Type B pancreatic cell (in vitro differentiated cells): ENCODE data around the gene ISG20. TPM values are rescaled to one million over a fixed set of nuclear protein-coding genes. Genes with fewer than 3 reads are reported as not detected.

Source experiments
- DNase-seq: peaks from one replicate; pipeline ENCODE4 v3.0.0; 2021; ENCODE audit warnings: mixed read lengths; ENCODE audit not compliant: unreplicated experiment; ENCODE audit errors: extremely low spot score
- H3K27ac Mint-ChIP-seq: 2 replicates; pipeline ENCODE4 v1.8.0; 2021; ENCODE audit warnings: mild to moderate bottlenecking, mixed read lengths
- H3K27me3 Mint-ChIP-seq: 2 replicates; pipeline ENCODE4 v1.8.0; 2021; ENCODE audit warnings: mixed read lengths
- H3K36me3 Mint-ChIP-seq: 2 replicates; pipeline ENCODE4 v1.8.0; 2021; ENCODE audit warnings: mixed read lengths
- H3K4me1 Mint-ChIP-seq: one replicate; pipeline ENCODE4 v1.8.0; 2021; ENCODE audit warnings: mixed read lengths; ENCODE audit not compliant: unreplicated experiment
- H3K4me3 Mint-ChIP-seq: 2 replicates; pipeline ENCODE4 v1.8.0; 2021; ENCODE audit warnings: mild to moderate bottlenecking, mixed read lengths
- H3K9me3 Mint-ChIP-seq: 2 replicates; pipeline ENCODE4 v1.8.0; 2021; ENCODE audit warnings: mixed read lengths
- CTCF ChIP-seq: fragments of 200-600 bp; sonication (generic); conservative IDR thresholded peaks from 2 replicates; pipeline ENCODE4 v1.5.0; 2021; ENCODE audit warnings: antibody characterized with exemption, mild to moderate bottlenecking
- total RNA-seq: library from RNA; stranded (reverse); gene quantifications from 2 replicates; pipeline ENCODE4 v1.2.1, GENCODE V29; 2021; ENCODE audit warnings: low replicate concordance

The ISG20 gene
- total RNA-seq, 1 donor from 2014 or later, result 4.9 TPM

- H3K36me3 Mint-ChIP-seq, result no peaks in the 10 kb centered on the region
- DNase-seq, result peak; percentile 58
- H3K4me1 Mint-ChIP-seq, result peaks cover 30% of the 10 kb centered on the region
- no peak overlapping the region for H3K27ac Mint-ChIP-seq
- no peaks in the 10 kb centered on the region for H3K9me3 Mint-ChIP-seq
- no peaks in the 10 kb centered on the region for H3K27me3 Mint-ChIP-seq
- no peak overlapping the region for H3K4me3 Mint-ChIP-seq
- no peak for TF ChIP-seq CTCF
Observed at GRCh38 chr15:88651971-88652370, 13.2 kb downstream of the ISG20 start.

DNA sequence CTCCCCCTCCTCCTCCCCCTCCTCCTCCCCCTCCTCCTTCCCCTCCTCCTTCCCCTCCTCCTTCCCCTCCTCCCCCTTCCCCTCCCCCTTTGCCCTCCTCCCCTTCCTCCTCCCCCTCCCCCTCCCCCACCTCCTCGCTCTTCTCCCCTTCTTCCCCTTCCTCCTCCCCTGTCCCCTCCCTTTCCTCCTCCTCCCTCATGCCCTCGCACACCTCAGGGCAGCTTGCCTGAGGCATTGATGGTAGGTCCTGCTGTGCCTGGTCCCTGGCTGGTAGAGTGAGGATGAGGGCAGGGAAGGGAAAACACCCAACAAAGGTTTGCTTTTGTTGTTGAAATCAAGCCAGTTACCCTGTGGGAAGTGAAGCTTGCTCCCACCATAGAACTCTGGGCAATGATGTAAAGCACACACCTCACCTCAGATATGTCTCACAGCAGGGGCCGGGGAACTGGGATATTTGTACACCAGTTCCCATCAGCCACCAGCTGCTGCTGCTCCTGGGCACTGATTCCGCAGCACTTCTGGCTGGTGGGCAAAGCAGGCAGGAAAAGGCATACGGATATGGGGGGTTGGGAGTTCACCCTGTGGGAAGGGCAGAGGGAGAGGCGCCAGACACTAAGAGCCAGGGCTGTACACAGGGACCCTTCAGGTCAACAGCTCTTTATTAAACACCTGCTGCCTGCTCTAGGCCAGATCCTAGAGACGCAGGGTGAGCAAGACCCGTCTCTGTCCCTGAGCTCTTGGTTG, 13.8 kb downstream of the ISG20 start:
- peaks cover 4% of the 10 kb centered on the region for H3K27me3 Mint-ChIP-seq
- no peak overlapping the region for H3K4me3 Mint-ChIP-seq
- H3K9me3 Mint-ChIP-seq, result no peaks in the 10 kb centered on the region
- no peak for TF ChIP-seq CTCF
- DNase-seq, result no peak
- H3K36me3 Mint-ChIP-seq, result no peaks in the 10 kb centered on the region
- peak overlapping the region; percentile 41 for H3K27ac Mint-ChIP-seq
- peaks cover 30% of the 10 kb centered on the region for H3K4me1 Mint-ChIP-seq

DNA sequence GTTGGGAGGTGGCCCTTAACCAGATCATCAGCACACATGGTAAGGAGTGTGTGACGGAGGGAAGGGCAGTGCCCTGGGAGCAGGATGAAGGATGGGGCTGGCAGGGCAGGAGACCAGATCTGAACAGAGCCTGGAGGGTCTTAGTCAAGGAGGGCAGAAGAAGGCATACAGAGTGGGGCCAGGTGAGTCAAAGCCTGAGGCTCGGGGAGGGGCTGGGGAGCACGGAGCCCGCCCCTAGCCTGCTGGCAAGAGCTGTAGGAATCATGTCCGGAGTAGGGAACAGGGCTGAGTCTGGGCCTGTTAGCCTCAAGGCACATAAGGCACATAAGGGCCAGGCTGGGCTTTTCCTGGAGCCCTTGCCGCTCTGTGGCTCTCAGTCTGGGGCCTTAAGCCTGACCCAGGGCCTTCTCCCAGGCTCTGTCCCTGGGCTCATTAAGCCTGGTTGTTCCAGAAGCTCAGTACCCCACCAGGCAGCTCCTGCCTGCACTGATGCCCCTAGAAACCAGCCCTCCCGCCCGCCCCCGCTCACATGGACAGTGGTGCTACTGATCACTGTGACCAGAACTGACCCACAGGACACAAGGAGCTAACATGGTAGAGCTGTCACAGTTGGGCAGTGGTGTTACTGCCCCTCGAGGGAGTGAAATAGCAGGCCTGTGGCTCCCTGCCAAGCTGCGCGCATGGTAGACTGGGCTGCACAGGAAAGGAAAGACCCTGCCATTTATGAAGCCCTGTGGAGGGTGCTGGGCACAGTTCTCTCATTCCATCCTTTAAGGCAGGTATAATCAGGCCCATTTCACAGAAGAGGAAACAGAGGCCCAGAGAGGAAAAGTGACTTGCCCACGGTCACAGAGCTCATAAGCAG, 14.6 kb downstream of the ISG20 start:
- Mint-ChIP-seq H3K27ac (no peak overlapping the region), H3K27me3 (peaks cover 5% of the 10 kb centered on the region), H3K4me3 (no peak overlapping the region), H3K4me1 (peaks cover 24% of the 10 kb centered on the region), H3K36me3 (no peaks in the 10 kb centered on the region), H3K9me3 (no peaks in the 10 kb centered on the region)
- no peak for TF ChIP-seq CTCF
- no peak for DNase-seq

DNA sequence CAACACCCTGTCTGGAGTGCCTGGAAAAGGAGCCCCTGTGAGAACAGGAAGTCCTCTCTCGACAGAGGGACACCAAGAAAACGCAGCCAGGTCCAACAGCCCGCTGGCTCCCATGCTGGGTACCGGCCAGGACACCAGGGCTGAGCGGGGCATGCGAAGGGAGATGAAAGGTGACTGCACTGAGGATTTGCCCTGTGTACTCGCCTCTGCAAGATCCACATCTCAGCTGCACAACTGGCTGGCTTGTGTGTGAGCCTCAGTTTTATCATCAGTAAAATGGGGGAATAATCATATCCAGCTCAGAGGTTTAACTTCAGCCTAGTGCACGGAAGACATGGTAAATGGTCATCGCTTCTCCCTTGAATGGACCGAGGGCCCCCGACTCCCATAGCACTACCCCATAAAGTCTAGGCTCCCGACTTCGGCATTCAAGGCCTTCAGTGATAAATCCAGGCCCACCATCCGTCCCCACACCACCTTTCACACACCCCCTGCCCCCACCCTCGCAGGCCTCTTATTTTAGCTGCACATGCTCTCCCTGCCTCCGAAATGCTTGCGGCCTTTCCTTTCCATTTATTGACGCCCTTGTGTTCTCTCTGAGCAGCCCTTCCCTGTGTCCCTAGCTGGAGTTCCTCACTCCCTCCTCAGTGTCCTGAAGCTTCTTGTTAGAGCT, 15.8 kb downstream of the ISG20 start:
- Mint-ChIP-seq H3K27ac (no peak overlapping the region), H3K36me3 (no peaks in the 10 kb centered on the region), H3K4me1 (peaks cover 14% of the 10 kb centered on the region), H3K27me3 (peaks cover 7% of the 10 kb centered on the region), H3K4me3 (no peak overlapping the region), H3K9me3 (no peaks in the 10 kb centered on the region)
- DNase-seq, result peak; percentile 40
- TF ChIP-seq CTCF, result no peak

GRCh38 chr15:88655103-88655553, 16.3 kb downstream of the ISG20 start:
- no peak for DNase-seq
- Mint-ChIP-seq H3K4me3 (no peak overlapping the region), H3K36me3 (no peaks in the 10 kb centered on the region), H3K4me1 (peaks cover 12% of the 10 kb centered on the region), H3K27me3 (peaks cover 10% of the 10 kb centered on the region), H3K27ac (no peak overlapping the region), H3K9me3 (no peaks in the 10 kb centered on the region)
- TF ChIP-seq CTCF, result no peak
